OCI-M2 (cell line): Measurements from ENCODE around the gene SYNPO.

Experiments used
- DNase-seq: peaks from one replicate; lab custom pipeline; 2025; ENCODE audit not compliant: unreplicated experiment; lab: John Stamatoyannopoulos, UW

Gene SYNPO

DNA sequence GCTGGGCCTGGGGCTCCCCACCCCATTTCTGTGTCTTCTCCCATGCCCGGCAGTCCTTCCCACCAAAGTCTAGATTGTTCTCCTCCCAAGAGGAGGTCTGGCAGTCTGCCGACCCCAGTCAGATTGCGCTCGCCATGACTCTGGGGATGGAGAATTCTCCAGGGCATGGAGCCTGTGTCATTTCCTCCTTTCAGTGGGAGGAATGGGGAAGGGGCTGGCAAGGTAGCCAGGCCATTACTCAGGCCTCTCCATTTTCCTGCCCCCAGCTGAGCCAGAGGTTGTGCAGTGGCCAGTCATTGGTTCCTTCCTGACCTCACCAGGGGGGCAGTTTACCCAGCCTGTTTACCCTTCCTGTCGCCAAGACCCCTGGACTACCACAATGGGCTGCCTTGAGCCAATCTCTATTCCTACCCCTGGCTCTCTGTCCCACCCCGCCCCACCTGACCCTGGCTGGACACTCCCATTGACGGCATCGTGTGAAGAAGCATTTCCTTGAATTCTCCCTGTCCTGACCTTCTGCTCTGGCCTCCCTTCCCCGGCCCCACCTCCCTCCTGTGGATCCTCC, 628 bp downstream of the SYNPO start:
- DNase-seq, result no peak

DNA sequence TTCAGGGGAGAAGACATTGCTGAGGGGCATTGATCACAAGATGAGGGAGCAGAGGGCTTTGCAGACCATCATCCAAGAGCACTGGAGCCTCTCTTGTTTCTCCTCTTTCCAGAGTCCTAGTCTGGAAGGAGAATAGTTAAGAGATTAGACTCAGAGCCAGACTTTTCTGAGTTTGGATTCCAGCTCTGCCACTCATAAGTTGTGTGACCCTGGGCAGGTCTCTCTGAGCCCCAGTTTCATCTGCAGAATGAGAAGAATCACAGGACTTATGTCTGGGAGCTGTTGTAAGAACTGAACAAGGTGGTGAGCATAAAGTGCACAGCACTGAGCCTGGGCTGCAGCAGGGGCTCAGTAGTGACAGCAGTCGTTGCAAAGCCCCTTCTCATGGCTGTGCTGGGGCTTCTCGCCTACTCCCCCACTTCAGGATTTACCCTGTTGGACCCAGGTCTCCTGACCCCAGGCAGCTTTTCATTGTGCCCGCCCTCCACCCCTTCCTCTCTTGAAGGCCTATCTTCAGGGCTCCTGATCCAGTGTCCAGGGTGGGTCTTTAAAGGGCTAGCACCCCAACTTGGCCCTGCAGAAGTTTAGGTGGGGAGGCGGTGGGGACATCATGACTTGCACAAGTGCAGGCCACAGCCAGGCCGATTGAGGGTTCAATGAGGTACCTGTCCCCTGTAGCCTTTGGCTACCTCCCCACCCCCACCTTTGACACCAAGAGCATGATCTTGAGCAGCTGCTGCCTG, 1.5 kb downstream of the SYNPO start:
- no peak for DNase-seq

DNA sequence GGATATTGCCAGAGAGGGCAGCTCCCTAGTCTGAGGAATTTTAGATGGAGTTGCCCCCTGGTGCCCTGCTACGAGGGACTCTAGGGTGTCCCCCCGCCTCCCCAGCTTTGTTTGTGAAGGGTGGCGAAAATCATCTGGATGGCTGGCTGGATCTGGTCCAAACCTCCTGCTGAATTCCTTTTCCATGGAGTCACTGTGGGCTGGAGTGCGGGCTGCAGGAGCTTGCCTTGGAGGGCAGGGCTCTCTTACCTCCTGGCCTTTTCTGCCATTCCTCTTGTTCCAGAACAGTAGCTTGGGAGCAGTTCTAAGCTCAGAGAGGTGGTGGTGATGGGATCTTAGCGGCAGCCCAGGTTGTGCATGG, 2.1 kb downstream of the SYNPO start:
- DNase-seq, result no peak

DNA sequence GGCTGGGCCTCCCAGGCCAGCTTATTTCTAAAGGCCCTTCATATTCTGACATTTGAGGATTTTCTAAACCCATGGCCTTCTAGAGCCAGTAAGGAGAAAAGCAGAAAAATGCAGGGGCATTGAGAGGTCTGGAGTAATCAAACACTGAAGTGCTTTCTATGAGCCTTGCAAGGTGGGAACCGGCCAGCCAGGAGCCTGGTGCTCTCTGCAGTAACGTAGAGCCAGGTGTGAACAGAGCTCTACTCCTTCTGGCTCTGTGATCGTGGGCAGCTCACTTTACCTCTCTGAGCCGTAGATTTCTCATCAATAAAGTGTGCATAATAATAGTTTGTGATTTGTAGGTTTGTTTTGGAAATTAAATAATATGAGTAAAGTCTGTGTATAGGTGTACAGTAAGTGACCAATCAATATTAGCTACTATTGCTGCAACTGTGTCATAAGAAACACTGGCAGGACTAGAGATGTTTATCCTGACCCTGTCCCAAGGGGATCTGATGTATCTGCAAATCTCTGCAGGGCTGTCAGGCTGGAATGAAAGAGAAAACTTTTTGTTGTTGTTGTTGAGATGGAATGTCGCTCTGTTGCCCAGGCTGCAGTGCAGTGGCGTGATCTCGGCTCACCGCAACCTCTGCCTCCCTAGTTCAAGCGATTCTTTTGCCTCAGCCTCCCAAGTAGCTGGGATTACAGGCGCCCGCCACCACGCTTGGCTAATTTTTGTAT, 2.7 kb downstream of the SYNPO start:
- DNase-seq, result no peak

DNA sequence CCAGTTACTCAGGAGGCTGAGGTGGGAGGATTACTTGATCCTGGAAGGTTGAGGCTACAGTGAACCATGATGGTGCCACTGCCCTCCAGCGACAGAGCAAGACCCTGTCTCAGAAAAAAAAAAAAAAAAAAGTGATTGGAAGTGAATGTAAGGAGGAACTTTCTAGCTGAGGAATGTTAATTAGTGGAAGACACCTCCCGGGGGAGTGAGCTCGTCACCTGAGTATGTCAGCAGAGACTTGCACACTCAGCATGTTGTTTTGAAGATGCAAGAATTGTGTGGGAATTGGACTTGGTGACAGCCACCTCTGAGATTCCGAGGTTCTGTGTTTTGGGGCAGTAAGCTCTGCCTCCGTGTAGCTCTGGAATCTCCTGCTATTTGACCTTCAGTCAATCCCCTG, 3.6 kb downstream of the SYNPO start:
- no peak for DNase-seq

DNA sequence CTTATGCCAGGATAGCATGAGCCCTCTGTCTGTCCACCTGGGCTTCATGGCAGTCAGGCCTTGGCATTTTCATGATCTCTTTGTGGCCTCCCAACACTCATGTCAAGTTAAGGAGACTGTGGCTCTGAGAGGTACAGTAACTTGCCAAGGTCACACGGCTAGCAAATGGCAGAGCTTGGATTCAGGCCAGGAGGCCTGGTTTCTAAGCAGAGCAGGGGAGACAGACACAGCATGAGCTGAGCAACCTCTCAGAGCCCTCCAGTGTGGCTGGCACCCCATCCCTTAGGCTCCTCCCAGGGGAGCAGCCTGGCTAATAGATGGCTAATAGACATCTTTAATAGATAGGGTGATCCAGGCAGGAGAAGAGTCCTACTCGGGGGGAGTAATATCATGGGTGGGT, 4.1 kb downstream of the SYNPO start:
- DNase-seq, result no peak

DNA sequence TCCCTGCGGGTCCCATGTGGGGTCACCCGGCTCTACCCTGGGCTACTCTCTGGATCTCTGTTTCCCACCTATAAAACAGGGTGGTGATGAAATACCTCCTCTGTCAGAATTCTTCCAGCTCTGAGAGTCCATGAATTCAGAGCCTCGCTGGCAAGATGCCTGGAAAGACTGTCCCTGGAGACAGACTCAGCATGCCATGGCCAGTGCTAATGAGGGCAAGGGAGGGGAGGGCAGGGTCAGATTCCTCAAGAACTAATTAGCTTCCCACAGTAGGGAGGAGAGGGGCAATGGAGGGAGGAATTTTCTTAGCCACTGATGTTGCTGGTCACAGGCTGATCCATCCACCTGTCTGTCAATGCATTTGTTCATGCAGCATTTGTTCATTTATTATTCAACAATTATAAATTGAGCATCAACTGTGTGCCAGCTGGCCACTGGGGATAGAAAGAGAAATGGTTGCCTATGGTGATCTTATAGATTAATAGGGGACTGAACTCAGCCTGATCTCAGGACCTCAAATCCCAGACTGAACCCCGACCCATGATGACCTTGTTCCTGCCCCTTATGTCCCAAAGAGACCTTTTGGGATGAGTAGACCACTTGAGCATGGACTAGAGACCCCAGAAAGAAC, 4.7 kb downstream of the SYNPO start:
- no peak for DNase-seq

DNA sequence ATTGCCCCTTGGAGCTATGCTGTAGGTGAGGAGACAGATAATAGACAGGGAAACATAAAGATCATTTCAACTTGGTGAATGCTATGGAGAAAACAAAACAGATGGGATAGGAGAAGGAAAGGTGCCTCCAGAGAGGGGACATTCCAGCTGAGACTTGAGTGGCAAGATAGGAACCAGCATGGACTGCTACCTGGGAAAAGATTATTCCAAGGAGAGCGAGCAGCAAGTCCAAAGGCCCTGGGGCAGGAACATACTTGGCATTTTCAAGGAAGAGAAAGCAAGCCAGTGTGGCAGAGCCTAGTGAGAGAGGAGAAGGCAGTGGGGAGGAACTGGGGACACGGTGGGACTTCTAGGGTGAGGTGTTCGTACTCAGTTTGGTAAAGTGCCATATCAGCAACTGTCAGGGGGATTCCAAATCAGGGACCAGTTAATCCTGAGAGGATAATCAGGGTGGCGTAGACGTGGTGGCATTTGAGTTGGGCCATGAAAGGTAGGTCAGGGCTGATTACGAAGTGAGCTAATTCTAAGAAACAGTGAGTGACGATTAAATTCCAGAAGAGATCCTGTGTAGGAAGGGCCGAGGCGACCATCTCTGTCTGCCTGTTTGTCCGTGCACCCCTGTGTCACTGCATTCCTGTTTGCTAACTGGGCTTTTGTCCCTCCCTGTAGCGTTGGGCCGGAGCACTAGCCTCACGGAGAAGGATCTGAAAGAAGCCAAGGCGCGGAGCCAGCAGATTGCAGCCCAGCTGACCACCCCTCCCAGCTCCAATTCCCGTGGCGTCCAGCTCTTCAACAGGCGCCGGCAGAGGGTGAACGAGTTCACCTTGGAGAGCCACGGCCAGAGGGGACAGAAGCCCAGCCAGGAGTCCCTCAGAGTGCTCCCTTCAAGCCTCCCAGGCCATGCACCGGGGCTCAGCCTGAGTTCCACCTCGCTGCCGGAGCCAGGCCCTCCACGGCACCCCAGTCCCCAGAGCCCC, 7.1 kb downstream of the SYNPO start:
- no peak for DNase-seq

DNA sequence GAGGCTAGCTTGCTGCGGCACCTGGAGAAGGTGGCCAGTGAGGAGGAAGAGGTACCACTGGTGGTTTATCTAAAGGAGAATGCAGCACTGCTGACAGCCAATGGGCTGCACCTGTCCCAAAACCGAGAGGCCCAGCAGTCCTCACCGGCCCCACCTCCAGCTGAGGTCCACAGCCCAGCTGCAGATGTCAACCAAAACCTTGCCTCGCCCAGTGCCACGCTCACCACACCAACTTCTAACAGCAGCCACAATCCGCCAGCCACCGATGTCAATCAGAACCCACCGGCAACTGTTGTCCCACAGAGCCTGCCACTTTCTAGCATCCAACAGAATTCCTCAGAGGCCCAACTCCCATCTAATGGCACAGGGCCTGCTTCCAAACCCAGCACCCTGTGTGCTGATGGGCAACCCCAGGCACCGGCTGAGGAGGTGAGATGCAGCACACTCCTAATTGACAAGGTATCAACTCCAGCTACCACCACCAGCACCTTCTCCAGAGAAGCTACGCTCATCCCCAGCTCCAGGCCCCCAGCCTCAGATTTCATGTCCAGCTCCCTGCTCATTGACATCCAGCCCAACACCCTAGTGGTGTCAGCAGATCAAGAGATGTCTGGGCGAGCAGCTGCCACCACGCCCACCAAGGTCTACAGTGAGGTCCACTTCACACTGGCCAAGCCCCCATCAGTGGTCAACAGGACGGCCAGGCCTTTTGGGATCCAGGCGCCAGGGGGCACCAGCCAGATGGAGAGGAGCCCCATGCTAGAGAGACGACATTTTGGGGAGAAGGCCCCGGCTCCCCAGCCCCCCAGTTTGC, 8.0 kb downstream of the SYNPO start:
- no peak for DNase-seq

DNA sequence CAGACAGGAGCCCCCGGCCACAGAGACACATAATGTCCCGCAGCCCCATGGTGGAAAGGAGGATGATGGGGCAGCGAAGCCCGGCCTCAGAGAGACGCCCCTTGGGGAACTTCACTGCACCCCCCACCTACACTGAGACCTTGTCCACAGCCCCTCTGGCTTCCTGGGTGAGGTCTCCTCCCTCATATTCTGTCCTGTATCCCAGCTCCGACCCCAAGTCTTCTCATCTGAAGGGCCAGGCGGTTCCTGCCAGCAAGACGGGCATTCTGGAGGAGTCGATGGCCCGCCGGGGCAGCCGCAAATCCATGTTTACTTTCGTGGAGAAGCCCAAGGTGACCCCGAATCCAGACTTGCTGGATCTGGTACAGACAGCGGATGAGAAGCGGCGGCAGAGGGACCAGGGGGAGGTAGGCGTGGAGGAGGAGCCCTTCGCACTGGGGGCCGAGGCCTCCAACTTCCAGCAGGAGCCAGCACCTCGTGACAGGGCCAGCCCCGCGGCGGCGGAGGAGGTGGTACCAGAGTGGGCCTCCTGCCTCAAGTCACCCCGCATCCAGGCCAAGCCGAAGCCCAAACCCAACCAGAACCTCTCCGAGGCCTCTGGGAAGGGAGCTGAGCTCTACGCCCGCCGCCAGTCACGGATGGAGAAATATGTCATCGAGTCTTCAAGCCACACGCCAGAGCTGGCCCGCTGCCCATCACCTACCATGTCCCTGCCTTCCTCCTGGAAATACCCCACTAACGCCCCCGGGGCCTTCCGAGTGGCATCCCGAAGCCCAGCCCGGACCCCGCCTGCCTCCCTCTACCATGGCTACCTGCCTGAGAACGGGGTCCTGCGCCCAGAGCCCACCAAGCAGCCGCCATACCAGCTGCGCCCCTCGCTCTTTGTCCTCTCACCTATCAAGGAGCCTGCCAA, 8.9 kb downstream of the SYNPO start:
- no peak for DNase-seq

DNA sequence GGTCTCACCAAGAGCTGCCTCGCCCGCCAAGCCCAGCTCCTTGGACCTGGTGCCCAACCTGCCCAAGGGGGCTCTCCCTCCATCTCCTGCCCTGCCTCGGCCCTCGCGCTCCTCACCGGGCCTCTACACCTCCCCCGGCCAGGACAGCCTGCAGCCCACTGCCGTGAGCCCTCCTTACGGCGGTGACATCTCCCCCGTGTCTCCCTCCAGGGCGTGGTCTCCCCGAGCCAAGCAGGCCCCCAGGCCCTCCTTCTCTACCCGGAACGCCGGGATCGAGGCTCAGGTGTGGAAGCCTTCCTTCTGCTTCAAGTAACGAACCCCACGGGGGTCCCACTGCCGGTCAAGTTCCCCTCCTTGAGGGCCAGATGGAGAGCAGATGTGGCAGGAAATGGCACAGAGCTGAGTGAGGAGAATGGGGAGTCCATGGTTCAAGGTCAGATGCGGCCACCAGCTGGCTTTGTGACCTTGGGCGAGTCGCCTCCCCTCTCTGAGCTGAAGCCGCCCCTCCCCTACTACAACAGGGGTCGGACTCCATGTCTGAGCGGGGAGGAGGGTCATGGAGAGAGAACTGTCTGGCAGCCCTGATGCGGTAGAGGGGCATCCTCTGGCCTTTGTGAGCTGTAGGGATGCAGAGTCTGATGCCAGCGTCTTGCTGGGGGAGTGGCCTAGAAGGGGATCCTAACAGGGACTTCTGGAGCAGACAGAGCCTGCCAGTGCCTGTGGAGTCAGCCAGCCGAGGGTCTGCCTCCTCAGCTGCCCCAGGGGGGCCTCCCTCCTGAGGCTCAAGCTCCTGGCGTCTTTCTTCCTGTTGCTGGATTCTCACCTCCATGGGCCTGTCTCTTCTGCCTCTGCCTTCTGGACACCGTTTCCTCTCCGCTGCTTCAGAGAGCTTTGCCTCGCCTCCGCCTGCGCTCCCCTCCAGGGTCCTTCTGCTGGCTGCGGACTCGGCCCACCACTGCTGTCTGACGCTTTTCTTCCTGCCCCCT, 9.9 kb downstream of the SYNPO start:
- no peak for DNase-seq

DNA sequence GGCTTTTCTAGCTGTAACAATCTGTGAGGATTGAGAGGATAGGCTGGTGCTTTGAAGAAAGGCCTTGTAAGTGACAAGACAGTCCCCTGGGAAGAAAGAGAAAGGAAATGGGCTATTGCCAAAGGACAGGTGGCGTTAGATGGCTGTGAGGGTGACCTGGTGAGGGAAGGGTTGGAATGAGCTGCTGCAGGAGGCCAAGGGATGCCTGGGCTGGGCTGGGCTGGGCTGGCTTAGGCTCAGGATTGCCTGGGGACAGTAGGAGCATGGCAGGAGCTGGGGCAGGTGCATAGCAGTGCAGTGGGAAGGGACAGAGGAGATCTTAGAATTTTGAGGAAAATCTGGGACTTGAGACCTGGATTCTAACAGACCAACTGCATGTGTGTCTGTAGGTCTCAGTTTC, 10.9 kb downstream of the SYNPO start:
- no peak for DNase-seq

DNA sequence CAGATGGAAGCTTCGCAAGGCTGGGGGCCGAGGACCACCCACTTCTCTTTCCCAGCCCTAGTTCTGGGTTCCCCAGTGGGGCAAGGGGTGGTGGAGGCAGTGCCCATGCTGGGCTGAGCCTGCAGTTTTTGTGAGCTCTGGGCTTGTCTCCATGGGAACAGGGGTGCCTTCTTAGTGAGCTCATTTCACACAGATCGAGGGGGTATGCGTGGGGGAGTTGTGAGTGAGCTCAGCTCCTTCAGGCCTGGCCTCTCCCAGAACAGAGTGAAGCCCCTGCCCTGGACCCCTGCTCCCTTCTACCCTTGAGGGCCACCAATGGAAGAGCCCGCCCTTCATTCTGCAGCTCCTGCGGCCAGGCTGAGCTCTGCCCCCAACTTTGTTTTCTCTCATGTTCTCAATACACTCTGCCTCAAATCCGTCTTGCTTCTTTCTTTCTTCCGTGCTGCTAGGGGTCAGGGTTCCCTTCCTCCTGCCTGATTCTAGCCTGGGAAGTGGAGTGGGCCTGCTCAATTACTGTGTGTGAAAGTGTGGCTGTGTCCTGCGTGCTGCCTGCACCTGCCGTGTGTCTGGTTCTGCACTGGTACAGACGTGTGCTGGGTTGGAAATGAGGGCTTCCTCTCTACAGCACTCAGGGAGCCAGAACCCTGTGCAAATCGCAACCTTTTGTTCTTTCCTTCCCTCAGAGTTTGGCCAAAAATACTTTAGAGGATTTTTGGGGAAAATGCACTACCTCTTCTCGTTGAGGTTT, 11.6 kb downstream of the SYNPO start:
- no peak for DNase-seq

DNA sequence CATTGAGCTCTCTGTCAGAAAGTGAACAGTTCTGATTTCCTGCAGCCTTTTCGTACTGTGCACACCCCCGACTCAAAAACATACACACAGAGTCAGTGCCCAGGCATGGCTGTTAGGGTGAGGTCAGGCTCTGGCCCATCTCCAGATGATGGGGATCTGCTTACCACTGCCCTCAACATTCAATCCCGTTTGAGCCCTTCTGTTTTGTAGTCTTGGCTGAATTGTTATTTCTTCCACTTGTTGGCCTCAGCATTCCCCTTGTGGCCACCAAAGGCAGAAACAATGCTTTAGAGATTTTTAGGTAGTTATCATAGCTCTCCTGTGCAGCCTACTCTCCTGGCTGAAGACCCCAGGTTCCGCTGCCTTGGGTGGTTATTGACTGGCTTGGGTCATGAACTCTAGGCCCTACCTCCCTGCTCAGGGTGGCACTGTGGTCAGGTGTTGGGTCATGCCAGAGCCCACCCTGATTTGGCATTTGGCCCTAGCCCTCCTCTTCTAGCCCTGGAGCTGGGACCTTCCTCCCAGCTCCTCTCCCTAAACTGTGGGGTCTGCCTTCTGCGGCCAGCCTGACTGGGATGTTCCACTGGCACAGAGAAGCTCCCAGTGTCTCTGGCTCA, 12.8 kb downstream of the SYNPO start:
- DNase-seq, result no peak

DNA sequence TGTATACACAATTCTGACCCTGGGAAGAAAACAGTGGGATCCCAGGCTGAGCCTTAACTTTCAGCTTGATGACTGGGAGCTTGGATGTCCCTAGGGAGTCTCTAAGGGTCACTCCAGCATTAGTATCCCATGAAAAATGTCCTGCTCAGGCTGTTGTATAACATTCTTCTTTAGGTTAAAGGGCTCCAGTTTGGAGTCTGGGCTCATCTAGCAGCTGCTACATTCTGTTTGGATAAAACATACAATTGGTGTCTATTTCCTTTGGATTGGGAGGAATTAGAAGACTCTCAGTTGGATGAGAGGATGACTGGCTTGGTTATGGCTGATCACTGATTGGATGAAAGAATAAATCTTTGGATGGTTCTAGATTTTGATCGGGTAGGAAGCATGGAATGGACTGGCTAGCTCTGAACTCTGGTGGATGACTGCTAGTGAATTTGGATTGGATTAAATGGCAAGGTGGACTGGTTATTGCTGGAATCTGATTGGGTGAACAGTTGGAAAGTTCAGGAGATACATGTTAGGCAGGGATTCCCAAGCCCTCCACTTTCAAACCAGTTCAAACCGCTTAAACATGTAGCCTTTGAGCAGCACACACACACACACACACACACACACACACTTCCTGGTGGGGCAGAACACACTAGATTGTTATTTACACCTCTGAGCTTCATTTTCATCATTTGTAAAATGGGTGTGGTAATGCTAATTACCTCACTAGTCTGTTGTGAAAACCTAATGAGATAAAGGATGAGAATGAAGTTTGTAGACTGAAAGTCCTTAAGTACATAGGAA, 13.5 kb downstream of the SYNPO start:
- no peak for DNase-seq

DNA sequence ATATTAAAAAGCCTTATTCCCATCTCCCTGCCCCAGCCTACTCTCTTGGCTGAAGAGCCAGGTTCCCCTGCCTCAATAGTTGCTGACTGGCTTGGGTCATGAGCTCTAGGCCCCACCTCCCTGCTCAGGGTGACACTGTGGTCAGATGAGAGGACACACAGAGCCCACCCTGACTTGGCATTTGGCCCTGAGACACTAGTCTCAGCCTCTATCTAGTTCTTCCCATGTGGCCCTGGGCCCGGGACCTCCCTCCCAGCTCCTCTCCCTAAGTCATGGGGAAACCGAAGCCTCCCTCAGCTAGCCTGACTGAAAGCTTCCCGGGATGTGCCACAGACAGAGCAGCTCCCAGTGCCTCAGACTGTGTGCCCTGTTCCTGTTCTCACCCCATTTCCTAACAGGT, 14.8 kb downstream of the SYNPO start:
- no peak for DNase-seq
